CD4-positive, alpha-beta T cell (primary cell): ENCODE measurements around the gene SPC24. TPM values are rescaled to one million over a fixed set of nuclear protein-coding genes. Genes with fewer than 3 reads are reported as not detected.

ENCODE experiments used
- ATAC-seq: fragments of 200-7000 bp; cut with Tn5 transposase; one replicate; pipeline ENCODE4 v1.10.0; 2022; ENCODE audit warnings: mild to moderate bottlenecking; ENCODE audit not compliant: poor library complexity
- CTCF ChIA-PET: fragments of 350-600 bp; sonication (Branson Sonifier 250); formaldehyde crosslinking; loops from one replicate; lab custom pipeline; 2021; ENCODE audit warnings: antibody characterized with exemption, inconsistent platforms; lab: Charles Lee
- POLR2A ChIA-PET: fragments of 350-600 bp; sonication (Branson Sonifier 250); formaldehyde crosslinking; loops from one replicate; lab custom pipeline; 2021; ENCODE audit warnings: antibody characterized with exemption, inconsistent platforms; lab: Charles Lee
- DNase-seq, 14 experiments: peaks; one replicate each; pipeline ENCODE4 v3.0.0-alpha.2; 2013 to 2020; ENCODE audit warnings: mixed read lengths in 2 of 14
- H3K27ac ChIP-seq, 2 donors: one replicate each; pipeline versions ENCODE4 v1.5.1 to v1.7.0; 2013; ENCODE audit warnings: low read length in 2 of 2, low read depth in 1 of 2, mild to moderate bottlenecking in 1 of 2
- H3K27me3 ChIP-seq, 2 experiments: 1 replicate in 1 of 2; 2 replicates in 1 of 2; pipeline versions ENCODE4 v1.6.1 to v1.7.0; 2013; ENCODE audit warnings: low read length in 2 of 2, control low read depth in 1 of 2, mild to moderate bottlenecking in 1 of 2, moderate library complexity in 1 of 2; ENCODE audit not compliant: insufficient read depth in 2 of 2, control insufficient read depth in 1 of 2
- H3K36me3 ChIP-seq: one replicate; pipeline ENCODE4 v1.6.1; 2013; ENCODE audit warnings: low read length, control low read depth; ENCODE audit not compliant: insufficient read depth
- H3K4me1 ChIP-seq: one replicate; pipeline ENCODE4 v1.6.1; 2013; ENCODE audit warnings: low read length, control low read depth; ENCODE audit not compliant: insufficient read depth
- H3K4me3 ChIP-seq: one replicate; pipeline ENCODE4 v1.5.1; 2013; ENCODE audit warnings: mild to moderate bottlenecking, low read length, moderate library complexity
- H3K9me3 ChIP-seq, 2 experiments: 1 replicate in 1 of 2; 2 replicates in 1 of 2; pipeline versions ENCODE4 v1.6.1 to v1.7.0; 2013; ENCODE audit warnings: low read length in 2 of 2, mild to moderate bottlenecking in 2 of 2, control low read depth in 1 of 2, moderate library complexity in 1 of 2; ENCODE audit not compliant: control insufficient read depth in 1 of 2, insufficient read depth in 1 of 2
- H3K27ac Mint-ChIP-seq: one replicate; pipeline ENCODE4 v1.8.0; 2020; ENCODE audit warnings: mixed read lengths
- H3K27me3 Mint-ChIP-seq: one replicate; pipeline ENCODE4 v1.8.0; 2021; ENCODE audit warnings: mixed read lengths
- H3K36me3 Mint-ChIP-seq: one replicate; pipeline ENCODE4 v1.8.0; 2021; ENCODE audit warnings: low read depth, mixed read lengths
- H3K4me1 Mint-ChIP-seq: one replicate; pipeline ENCODE4 v1.8.0; 2021; ENCODE audit warnings: low read depth, mixed read lengths
- H3K4me3 Mint-ChIP-seq: one replicate; pipeline ENCODE4 v1.8.0; 2020; ENCODE audit warnings: mild to moderate bottlenecking, mixed read lengths
- H3K9me3 Mint-ChIP-seq: one replicate; pipeline ENCODE4 v1.8.0; 2020; ENCODE audit warnings: mixed read lengths
- intact Hi-C, 2 experiments: fragments of 100-400 bp; cut with DNase I in 1 of 2; cut with micrococcal nuclease in 1 of 2; formaldehyde crosslinking; loops; one replicate each; pipeline versions ENCODE4 v1.15.1 to v1.9.0; 2023 to 2025; cut with DNase I, micrococcal nuclease
- total RNA-seq, 174 experiments: library from RNA in 2 of 174; stranded (reverse) in 2 of 174; gene quantifications; one replicate each; pipeline ENCODE4 v1.2.3 and lab custom pipeline; 2021 to 2026
- TF ChIP-seq, protein P1 (sequence below): fragments of 200-600 bp; IDR thresholded peaks from one replicate; pipeline ENCODE4 v1.8.0; 2022; ENCODE audit warnings: antibody characterized with exemption, mild to moderate bottlenecking

Gene SPC24
- total RNA-seq, 2 experiments from 2014 or later: 0.59 to 1.5 TPM

DNA sequence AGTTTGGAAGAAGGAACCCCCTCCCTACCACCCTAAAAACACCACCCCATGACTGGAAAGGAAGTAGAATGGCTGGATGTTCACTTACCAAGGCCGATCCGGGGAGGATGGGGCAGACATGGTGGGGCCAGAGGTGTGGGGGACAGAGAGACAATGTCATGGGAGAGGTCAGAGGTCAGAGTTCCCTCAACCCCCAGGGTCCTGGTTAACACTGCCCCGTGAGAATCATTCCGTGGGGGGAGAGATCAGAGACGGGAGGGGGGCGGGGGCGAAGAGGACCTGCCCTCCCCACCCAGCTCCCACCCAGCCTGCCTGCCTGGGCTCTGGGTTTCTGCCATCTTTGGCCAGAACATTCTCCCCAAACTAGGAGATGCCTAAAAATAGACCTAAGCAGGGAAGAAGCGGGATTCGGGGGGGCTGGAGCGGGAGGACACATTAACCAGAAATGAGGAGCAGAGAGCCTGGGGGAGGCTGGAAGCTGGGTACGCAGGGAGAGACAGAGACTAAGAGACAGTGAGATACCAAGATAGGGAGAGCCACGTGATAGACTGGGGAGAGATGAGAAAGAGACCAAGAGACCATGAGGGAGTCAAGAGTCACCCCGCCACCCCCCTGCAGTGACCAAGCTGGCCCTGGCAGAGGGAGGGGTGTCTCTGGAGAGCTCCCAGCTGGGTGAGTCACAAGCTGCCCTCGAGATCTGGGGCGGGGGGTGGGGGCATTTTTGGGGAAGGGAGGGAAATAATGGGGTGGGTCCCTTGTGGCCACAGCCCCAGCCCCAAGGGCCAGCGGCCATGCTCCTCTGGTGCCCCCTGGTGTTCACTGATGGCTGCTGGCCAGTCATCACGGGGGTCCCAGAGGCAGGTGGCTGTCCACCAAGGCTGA is 47.9 kb upstream of the SPC24 start:
- H3K4me1 ChIP-seq: no peaks in the 10 kb centered on the region
- ChIA-PET CTCF (interaction anchor here (0.6 kb wide), 1 partner anchor 77 kb away, joined by 4 read pairs; no protein-coding TSS in a partner anchor), POLR2A (interaction anchor here (0.6 kb wide), 1 partner anchor 143 kb away, joined by 3 read pairs; the partner anchor contains the start of gene CCDC159)
- H3K27ac Mint-ChIP-seq: no peak overlapping the region
- H3K9me3 Mint-ChIP-seq: no peaks in the 10 kb centered on the region
- H3K36me3 Mint-ChIP-seq: no peaks in the 10 kb centered on the region
- TF ChIP-seq, protein P1, sequence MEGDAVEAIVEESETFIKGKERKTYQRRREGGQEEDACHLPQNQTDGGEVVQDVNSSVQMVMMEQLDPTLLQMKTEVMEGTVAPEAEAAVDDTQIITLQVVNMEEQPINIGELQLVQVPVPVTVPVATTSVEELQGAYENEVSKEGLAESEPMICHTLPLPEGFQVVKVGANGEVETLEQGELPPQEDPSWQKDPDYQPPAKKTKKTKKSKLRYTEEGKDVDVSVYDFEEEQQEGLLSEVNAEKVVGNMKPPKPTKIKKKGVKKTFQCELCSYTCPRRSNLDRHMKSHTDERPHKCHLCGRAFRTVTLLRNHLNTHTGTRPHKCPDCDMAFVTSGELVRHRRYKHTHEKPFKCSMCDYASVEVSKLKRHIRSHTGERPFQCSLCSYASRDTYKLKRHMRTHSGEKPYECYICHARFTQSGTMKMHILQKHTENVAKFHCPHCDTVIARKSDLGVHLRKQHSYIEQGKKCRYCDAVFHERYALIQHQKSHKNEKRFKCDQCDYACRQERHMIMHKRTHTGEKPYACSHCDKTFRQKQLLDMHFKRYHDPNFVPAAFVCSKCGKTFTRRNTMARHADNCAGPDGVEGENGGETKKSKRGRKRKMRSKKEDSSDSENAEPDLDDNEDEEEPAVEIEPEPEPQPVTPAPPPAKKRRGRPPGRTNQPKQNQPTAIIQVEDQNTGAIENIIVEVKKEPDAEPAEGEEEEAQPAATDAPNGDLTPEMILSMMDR: peak; percentile 66
- H3K4me1 Mint-ChIP-seq: no peaks in the 10 kb centered on the region
- H3K27ac ChIP-seq: no peak overlapping the region
- H3K9me3 ChIP-seq: no peaks in the 10 kb centered on the region
- no peak overlapping the region for H3K4me3 Mint-ChIP-seq
- ATAC-seq (no peak), DNase-seq (peak in 13 of 14 experiments; percentile 11 to 64 (median 26))
- intact Hi-C loops: loop anchor here in 1 of 2 experiments (1.0 to 2.0 kb wide), 3 partner anchors 66 to 261 kb away; no protein-coding TSS in a partner anchor
- peaks cover 26% of the 10 kb centered on the region for H3K27me3 Mint-ChIP-seq
- H3K4me3 ChIP-seq: no peak overlapping the region
- H3K36me3 ChIP-seq: no peaks in the 10 kb centered on the region
- H3K27me3 ChIP-seq: peaks cover 0 to 2% of the 10 kb centered on the region in 2 experiments

DNA sequence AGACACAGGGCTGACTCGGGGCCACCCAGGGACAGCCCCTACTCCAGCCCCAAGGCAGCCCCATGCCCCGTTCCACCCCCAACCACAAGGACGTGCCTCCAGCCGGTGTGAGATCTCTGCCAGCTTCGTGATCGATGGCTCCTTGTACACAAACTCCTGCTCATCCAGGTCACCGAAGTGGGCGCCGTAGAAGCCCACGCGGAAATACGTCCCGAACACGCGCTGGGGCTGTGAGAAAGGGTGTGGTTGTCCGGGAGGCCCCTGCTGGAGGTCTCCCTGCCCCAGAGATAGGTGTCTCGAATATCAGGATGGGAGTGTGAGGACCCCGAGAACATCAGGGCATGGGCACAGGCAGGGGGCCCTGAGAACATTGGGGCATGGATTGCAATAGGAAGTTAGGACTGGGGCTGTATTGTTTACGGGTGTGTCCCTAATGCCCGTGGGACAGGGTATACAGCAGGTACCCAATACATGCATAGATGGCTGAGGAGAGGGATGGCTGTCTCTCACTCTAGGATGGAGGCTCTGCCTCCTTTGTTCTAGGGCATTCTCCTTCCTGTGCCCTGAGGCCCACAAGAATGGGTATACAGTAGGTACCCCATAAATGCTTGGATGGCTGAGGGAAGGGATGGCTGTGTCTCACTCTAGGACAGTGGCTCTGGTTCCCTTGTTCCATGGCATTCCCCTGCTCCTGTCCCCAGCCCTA is 47.1 kb upstream of the SPC24 start:
- no peaks in the 10 kb centered on the region for H3K4me1 Mint-ChIP-seq
- no peak overlapping the region for H3K27ac Mint-ChIP-seq
- H3K27me3 Mint-ChIP-seq: peaks cover 26% of the 10 kb centered on the region
- ATAC-seq (no peak), DNase-seq (no peak)
- no peaks in the 10 kb centered on the region for H3K36me3 Mint-ChIP-seq
- Histone ChIP-seq H3K4me1 (peaks cover 3% of the 10 kb centered on the region), H3K9me3 (no peaks in the 10 kb centered on the region), H3K27ac (no peak overlapping the region), H3K27me3 (peaks cover 0 to 2% of the 10 kb centered on the region in 2 experiments), H3K4me3 (no peak overlapping the region), H3K36me3 (no peaks in the 10 kb centered on the region)
- H3K4me3 Mint-ChIP-seq: no peak overlapping the region
- ChIA-PET POLR2A (interaction anchor here (0.6 kb wide), 1 partner anchor 144 kb away, joined by 3 read pairs; the partner anchor contains the start of gene CCDC159), CTCF (no interaction called here)
- H3K9me3 Mint-ChIP-seq: no peaks in the 10 kb centered on the region
- TF ChIP-seq, protein P1: no peak
- intact Hi-C loops: loop anchor here in 1 of 2 experiments (1.0 kb wide), 1 partner anchor 65 kb away; no protein-coding TSS in a partner anchor

DNA sequence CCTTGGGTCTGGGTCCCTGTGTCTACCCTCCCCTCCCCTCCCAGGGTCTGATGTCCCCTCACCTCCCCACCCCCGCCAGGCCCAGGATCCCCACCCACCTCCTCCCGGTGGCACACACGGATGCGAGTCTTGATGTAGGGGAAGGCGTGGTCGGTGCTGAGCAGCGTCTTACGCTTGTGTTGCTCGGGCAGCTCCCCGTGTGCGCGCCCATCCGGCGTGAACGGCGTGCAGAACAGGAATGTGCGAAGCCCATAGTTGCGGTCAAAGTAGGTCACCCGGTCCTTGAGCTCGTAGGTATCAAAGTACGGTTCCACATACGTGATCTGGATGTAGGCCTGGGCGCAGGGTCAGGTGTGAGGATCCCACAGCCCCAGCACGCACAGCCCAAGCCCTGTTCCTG is 46.2 kb upstream of the SPC24 start:
- Histone ChIP-seq H3K36me3 (no peaks in the 10 kb centered on the region), H3K27me3 (peaks cover 3 to 5% of the 10 kb centered on the region in 2 experiments), H3K9me3 (no peaks in the 10 kb centered on the region), H3K27ac (no peak overlapping the region), H3K4me3 (no peak overlapping the region), H3K4me1 (peaks cover 8% of the 10 kb centered on the region)
- DNase-seq: no peak
- H3K27me3 Mint-ChIP-seq: peaks cover 26% of the 10 kb centered on the region
- CTCF ChIA-PET: no interaction called here
- H3K4me3 Mint-ChIP-seq: no peak overlapping the region
- intact Hi-C loops: no loop called here
- no peak for ATAC-seq
- H3K9me3 Mint-ChIP-seq: no peaks in the 10 kb centered on the region
- H3K36me3 Mint-ChIP-seq: no peaks in the 10 kb centered on the region
- TF ChIP-seq, protein P1: no peak
- H3K27ac Mint-ChIP-seq: no peak overlapping the region
- POLR2A ChIA-PET: no interaction called here
- H3K4me1 Mint-ChIP-seq: no peaks in the 10 kb centered on the region
